DND-41 (cell line): ENCODE measurements around the gene NECTIN2.

Experiments used
- CTCF ChIP-seq: IDR thresholded peaks from 2 replicates; pipeline ENCODE4 v1.5.1; 2012; ENCODE audit warnings: borderline replicate concordance, low read length, moderate library complexity, mild to moderate bottlenecking; ENCODE audit not compliant: poor library complexity, severe bottlenecking; ENCODE audit errors: extremely low read depth
- EZH2 ChIP-seq: IDR thresholded peaks from 3 replicates; pipeline ENCODE4 v1.6.1; 2012; ENCODE audit warnings: borderline replicate concordance, low read depth, mild to moderate bottlenecking, moderate library complexity, low read length, inconsistent platforms; ENCODE audit not compliant: severe bottlenecking

GRCh38 chr19:44930088-44930487, 84.0 kb downstream of the NECTIN2 start:
- TF ChIP-seq EZH2 (no peak), CTCF (no peak)
